Astrocyte of the spinal cord (primary cell): ENCODE results near the gene CATSPERD.

Experiments used
- DNase-seq: peaks from one replicate; pipeline ENCODE4 v3.0.0; 2011; ENCODE audit warnings: low read depth, low spot score
- H3K4me3 ChIP-seq: 2 replicates; pipeline ENCODE4 v1.5.1; 2011; ENCODE audit warnings: low read depth, mild to moderate bottlenecking, low read length, moderate library complexity
- in situ Hi-C: cut with HindIII; loops from 2 replicates; pipeline ENCODE4 v1.10.0; 2017; ENCODE audit warnings: low sequenced_read_pairs
- TF ChIP-seq, protein P1 (sequence below): IDR thresholded peaks from 2 replicates; pipeline ENCODE4 v1.5.1; 2012; ENCODE audit warnings: low read depth, mild to moderate bottlenecking, low read length, inconsistent platforms

CATSPERD gene

GRCh38 chr19:5824751-5825150, 104.3 kb downstream of the CATSPERD start:
- in situ Hi-C loops: no loop called here
- TF ChIP-seq, protein P1, sequence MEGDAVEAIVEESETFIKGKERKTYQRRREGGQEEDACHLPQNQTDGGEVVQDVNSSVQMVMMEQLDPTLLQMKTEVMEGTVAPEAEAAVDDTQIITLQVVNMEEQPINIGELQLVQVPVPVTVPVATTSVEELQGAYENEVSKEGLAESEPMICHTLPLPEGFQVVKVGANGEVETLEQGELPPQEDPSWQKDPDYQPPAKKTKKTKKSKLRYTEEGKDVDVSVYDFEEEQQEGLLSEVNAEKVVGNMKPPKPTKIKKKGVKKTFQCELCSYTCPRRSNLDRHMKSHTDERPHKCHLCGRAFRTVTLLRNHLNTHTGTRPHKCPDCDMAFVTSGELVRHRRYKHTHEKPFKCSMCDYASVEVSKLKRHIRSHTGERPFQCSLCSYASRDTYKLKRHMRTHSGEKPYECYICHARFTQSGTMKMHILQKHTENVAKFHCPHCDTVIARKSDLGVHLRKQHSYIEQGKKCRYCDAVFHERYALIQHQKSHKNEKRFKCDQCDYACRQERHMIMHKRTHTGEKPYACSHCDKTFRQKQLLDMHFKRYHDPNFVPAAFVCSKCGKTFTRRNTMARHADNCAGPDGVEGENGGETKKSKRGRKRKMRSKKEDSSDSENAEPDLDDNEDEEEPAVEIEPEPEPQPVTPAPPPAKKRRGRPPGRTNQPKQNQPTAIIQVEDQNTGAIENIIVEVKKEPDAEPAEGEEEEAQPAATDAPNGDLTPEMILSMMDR: no peak
- DNase-seq: no peak
- no peak overlapping the region for H3K4me3 ChIP-seq

DNA sequence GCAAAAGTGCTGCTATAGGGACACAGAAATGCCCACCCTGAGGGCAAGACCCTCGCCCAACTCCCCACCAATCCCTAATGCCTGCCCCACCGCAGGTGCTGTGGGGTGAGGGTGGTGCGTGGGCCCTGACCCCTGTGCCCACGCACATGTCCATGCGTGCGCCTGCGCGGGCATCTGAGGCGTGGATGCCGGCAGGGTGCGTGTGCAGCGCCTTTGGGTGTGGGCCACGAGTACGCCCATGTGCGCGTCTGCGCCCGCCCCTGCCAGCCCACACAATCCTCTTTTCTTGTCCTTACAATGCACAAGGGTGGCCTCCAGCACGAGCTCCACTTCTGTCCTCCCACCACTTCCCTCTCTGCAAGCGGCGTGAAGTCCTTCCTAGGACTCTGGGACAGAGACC, 104.7 kb downstream of the CATSPERD start:
- TF ChIP-seq, protein P1: no peak
- no peak overlapping the region for H3K4me3 ChIP-seq
- DNase-seq: no peak
- in situ Hi-C loops: no loop called here

DNA sequence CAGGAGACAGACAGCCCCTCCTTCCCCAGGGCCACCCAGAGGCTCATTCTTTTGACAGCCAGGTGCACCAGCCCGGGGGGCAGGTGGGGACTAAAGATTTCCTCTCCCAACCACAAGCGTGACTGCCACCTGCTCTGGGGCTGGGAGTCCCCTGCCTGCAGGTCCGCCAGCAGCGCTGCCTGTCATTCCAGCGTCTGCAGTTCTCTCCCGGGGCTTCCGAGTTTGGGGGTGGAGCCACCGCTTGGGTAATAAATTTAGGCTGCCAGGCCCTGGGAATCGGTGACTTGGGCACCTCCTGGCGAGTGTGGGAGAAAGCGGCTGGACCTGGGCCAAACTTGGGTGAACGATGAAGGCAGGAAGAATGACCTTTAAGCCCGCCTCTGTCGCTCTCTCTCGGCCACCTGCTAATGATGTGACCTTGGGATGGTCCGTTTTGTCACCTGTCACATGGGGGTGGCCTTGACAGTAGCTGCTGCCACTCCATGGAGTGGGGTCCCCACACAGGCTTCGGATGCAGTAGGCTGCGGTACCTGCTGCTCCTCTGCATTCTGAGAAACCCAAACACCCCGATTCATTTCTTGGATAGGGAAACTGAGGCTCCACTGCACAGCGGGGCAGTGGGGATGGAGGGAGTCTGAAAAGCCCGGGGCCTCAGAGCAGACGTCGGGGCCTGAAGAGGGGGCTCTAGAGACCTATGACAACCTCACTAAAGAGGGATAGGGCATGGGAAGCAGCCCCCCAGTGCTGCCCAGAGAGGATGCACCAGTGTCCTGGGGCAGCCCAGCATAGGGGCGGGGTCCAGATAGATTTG, 106.3 kb downstream of the CATSPERD start:
- DNase-seq: no peak
- TF ChIP-seq, protein P1: peak; percentile 7
- in situ Hi-C loops: no loop called here
- H3K4me3 ChIP-seq: no peak overlapping the region

- no peak for DNase-seq
- H3K4me3 ChIP-seq: peak overlapping the region; percentile 42
- in situ Hi-C loops: no loop called here
- TF ChIP-seq, protein P1: no peak
These were observed 107.0 kb downstream of the CATSPERD start for GRCh38 chr19:5827342-5827890.

DNA sequence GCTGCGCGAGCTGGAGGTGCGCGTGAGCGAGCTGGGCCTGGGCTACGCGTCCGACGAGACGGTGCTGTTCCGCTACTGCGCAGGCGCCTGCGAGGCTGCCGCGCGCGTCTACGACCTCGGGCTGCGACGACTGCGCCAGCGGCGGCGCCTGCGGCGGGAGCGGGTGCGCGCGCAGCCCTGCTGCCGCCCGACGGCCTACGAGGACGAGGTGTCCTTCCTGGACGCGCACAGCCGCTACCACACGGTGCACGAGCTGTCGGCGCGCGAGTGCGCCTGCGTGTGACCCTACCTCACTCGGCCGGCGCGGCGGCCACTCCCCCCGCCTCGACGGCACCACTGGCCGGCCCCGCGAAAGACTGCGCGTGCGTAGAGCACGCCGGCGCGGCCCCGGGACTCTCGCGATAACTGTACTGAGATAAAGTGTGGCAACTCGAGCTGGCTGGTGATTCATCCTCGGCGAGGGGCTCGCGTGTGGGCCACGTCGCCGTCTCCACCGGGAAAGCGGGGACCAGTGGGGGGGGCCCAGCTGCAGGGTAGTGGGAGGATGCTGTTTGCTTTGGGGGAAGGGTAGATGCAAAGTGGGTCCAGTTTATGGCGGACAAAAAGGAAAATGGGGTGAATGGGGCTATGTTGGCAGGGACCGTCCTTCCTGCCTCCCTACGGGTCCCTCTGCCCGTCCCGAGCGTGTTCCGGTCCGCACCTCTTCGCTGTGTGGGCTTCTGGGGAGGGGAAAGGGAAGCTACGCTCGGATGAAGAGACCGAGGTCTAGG, 107.6 kb downstream of the CATSPERD start:
- TF ChIP-seq, protein P1: no peak
- in situ Hi-C loops: no loop called here
- peak; percentile 93 for DNase-seq
- peak overlapping the region; percentile 70 for H3K4me3 ChIP-seq
